ENCODE data around the gene CNTLN.

CNTLN gene, protein sequence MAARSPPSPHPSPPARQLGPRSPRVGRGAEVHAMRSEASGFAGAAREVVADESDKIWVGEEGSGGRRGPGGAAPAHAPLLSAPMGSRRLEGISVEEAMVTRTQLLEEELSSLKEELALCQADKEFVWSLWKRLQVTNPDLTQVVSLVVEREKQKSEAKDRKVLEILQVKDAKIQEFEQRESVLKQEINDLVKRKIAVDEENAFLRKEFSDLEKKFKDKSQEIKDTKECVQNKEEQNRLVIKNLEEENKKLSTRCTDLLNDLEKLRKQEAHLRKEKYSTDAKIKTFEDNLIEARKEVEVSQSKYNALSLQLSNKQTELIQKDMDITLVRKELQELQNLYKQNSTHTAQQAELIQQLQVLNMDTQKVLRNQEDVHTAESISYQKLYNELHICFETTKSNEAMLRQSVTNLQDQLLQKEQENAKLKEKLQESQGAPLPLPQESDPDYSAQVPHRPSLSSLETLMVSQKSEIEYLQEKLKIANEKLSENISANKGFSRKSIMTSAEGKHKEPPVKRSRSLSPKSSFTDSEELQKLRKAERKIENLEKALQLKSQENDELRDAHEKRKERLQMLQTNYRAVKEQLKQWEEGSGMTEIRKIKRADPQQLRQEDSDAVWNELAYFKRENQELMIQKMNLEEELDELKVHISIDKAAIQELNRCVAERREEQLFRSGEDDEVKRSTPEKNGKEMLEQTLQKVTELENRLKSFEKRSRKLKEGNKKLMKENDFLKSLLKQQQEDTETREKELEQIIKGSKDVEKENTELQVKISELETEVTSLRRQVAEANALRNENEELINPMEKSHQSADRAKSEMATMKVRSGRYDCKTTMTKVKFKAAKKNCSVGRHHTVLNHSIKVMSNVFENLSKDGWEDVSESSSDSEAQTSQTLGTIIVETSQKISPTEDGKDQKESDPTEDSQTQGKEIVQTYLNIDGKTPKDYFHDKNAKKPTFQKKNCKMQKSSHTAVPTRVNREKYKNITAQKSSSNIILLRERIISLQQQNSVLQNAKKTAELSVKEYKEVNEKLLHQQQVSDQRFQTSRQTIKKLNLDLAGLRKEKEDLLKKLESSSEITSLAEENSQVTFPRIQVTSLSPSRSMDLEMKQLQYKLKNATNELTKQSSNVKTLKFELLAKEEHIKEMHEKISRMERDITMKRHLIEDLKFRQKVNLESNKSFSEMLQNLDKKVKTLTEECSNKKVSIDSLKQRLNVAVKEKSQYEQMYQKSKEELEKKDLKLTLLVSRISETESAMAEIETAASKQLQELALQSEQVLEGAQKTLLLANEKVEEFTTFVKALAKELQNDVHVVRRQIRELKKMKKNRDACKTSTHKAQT (N-terminal part only)

DNA sequence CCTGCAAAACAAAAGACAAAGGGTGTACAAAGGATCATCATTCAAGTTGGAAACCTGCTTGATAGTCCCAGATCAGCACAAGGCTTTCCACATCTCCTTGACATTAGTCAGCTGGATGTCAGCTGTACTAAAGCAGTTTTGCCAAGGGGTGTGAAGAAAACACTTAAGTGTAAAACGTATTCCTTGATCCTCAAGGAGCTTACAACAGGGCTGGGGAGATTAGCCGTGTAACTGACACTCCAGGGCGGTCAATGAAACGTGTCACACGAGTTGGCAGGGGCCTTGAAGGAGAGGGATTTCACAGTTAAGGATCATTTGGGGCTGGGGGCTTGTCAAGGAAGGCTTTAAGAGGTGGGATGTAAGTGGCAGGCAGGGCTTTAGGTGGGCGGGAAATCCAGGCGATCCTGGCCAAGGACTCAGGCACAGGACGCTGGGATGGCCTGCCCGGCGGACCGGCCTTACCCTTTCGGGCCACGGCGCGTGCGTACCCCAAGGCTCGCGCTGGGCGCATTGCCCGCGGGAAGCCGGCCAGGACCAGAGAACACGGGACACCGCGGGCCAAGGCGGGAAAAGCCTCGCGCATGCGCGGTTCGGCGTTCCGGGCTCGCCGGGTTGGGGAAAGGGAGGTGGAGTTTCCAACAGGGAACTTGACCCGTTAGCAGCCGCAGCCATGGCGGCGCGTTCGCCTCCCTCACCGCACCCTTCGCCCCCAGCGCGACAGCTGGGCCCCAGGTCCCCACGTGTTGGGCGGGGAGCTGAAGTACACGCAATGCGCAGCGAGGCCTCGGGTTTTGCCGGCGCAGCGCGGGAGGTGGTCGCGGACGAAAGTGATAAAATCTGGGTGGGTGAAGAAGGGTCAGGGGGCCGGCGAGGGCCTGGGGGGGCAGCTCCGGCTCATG is at the start of gene CNTLN:
CNTLN (plus strand) TSS at position 645 of the 899 bp plus-strand sequence; CDS start at position 671, 26 bp downstream.
- TF ChIP-seq, protein P1, sequence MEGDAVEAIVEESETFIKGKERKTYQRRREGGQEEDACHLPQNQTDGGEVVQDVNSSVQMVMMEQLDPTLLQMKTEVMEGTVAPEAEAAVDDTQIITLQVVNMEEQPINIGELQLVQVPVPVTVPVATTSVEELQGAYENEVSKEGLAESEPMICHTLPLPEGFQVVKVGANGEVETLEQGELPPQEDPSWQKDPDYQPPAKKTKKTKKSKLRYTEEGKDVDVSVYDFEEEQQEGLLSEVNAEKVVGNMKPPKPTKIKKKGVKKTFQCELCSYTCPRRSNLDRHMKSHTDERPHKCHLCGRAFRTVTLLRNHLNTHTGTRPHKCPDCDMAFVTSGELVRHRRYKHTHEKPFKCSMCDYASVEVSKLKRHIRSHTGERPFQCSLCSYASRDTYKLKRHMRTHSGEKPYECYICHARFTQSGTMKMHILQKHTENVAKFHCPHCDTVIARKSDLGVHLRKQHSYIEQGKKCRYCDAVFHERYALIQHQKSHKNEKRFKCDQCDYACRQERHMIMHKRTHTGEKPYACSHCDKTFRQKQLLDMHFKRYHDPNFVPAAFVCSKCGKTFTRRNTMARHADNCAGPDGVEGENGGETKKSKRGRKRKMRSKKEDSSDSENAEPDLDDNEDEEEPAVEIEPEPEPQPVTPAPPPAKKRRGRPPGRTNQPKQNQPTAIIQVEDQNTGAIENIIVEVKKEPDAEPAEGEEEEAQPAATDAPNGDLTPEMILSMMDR (IDR thresholded peaks at IDR 0.05; ENCODE audit: unreplicated experiment in 3 of 3), result no peak
- H3K4me3 Mint-ChIP-seq, result peak within 1 kb of the TSS; percentile 85 to 93 (median 90)
- H3K36me3 Mint-ChIP-seq (ENCODE audit: low read depth), result peaks cover 4% of the 10 kb centered on the region
- no peaks in the 10 kb centered on the region for H3K27me3 Mint-ChIP-seq (ENCODE audit: low read depth)
- peak within 1 kb of the TSS; percentile 91 to 97 (median 92) for H3K27ac Mint-ChIP-seq
- H3K4me1 Mint-ChIP-seq, result peaks cover 24% of the 10 kb centered on the region
- no peaks in the 10 kb centered on the region for H3K9me3 Mint-ChIP-seq

DNA sequence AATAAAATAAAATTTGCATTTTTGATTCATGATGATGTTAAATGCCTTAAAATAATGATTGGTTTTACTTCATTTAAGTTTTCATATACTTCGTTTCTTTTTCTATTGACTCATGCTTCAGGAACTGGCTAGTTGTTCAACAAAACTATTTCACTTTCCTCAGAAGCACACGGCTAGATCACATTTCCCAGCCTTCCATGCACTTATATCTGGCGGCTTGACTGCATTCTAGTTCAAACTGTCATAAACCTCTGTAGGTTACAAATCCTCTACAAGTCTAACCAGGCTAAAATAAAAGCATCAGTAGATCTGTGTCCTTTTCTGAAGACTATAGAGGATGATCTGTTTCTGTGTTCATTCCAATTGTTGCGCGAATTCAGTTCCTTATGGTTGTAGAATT is 46.3 kb upstream of the CNTLN start:
- no peak overlapping the region for H3K27ac Mint-ChIP-seq
- no peaks in the 10 kb centered on the region for H3K27me3 Mint-ChIP-seq (ENCODE audit: low read depth)
- no peaks in the 10 kb centered on the region for H3K4me1 Mint-ChIP-seq
- H3K4me3 Mint-ChIP-seq, result no peak overlapping the region
- no peaks in the 10 kb centered on the region for H3K9me3 Mint-ChIP-seq
- no peaks in the 10 kb centered on the region for H3K36me3 Mint-ChIP-seq (ENCODE audit: low read depth)
- TF ChIP-seq, protein P1 (IDR thresholded peaks at IDR 0.05; ENCODE audit: unreplicated experiment in 3 of 3), result no peak

DNA sequence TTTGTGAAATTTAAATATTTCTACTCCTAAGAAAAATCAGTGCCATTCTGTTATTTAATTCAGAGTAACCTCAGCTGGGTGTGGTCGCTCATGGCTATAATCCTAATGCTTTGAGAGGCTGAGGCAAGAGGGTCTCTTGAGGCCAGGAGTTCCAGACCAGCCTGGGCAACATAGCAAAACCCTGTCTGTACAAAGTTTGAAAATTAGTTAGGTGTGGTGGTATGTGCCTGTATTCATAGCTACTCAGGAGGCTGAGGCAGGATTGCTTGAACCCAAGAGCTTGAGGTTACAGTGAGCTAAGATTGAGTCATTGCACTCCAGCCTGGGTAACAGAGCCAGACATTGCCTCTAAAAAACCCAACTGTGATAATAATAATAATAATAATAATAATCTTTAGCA is 44.8 kb upstream of the CNTLN start:
- Mint-ChIP-seq H3K27ac (no peak overlapping the region), H3K4me3 (no peak overlapping the region), H3K9me3 (no peaks in the 10 kb centered on the region), H3K4me1 (no peaks in the 10 kb centered on the region), H3K36me3 (ENCODE audit: low read depth) (no peaks in the 10 kb centered on the region), H3K27me3 (ENCODE audit: low read depth) (no peaks in the 10 kb centered on the region)
- TF ChIP-seq, protein P1 (IDR thresholded peaks at IDR 0.05; ENCODE audit: unreplicated experiment in 3 of 3), result no peak

DNA sequence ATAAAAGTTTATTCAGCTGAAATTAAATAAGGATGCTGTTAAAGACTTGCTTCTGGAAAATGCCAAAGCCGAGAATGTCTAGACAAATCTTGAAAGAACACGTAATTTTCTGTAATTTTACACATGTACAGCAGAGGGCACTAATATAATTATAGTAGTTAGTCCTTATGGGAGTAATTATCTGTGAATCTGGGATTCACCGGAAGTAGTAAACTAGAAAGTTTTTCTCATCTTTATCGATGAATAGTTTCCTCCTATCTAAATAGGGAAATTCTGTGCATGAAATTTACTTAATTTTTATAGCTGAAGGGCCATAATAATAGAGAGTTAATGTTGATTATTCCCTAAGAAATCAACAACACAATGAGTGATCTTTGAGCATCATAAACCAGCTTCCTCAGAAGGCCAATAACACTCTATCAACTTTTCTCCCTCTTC is 18.4 kb upstream of the CNTLN start:
- H3K4me1 Mint-ChIP-seq, result no peaks in the 10 kb centered on the region
- no peaks in the 10 kb centered on the region for H3K36me3 Mint-ChIP-seq (ENCODE audit: low read depth)
- no peaks in the 10 kb centered on the region for H3K27me3 Mint-ChIP-seq (ENCODE audit: low read depth)
- TF ChIP-seq, protein P1 (IDR thresholded peaks at IDR 0.05; ENCODE audit: unreplicated experiment in 3 of 3), result peak; percentile 43 to 57 (median 47)
- no peak overlapping the region for H3K27ac Mint-ChIP-seq
- H3K4me3 Mint-ChIP-seq, result no peak overlapping the region
- H3K9me3 Mint-ChIP-seq, result peaks cover 6% of the 10 kb centered on the region

DNA sequence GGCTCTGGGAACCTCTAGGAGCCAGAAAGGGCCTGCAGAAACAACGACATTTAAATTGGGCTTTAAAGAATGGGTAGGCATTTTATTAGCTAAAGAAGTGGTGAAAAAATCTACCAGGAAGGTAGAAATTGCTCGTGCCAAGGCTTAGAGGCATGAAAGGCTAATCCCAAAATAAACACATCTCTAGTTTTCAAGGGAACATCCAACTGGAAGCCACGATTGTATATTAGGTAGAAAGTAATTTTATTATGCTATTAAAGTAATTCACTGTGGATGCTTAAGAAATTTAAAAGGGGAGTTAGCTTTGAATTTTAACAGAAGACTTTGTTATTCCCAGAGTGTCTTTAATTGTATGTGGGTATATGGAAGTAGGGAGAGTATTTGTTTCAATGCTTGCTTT is 17.5 kb upstream of the CNTLN start:
- H3K9me3 Mint-ChIP-seq, result peaks cover 3% of the 10 kb centered on the region

More for the DNA sequence above, 17.5 kb upstream of the CNTLN start:
- Mint-ChIP-seq H3K27ac (no peak overlapping the region), H3K27me3 (ENCODE audit: low read depth) (no peaks in the 10 kb centered on the region), H3K36me3 (ENCODE audit: low read depth) (no peaks in the 10 kb centered on the region), H3K4me3 (no peak overlapping the region), H3K4me1 (no peaks in the 10 kb centered on the region)
- TF ChIP-seq, protein P1 (IDR thresholded peaks at IDR 0.05; ENCODE audit: unreplicated experiment in 3 of 3), result no peak
